Measurements from ENCODE around the gene PSMB7.
A peak's percentile ranks its signal among the peaks of the same experiment; 100 is the strongest.

Gene PSMB7

DNA sequence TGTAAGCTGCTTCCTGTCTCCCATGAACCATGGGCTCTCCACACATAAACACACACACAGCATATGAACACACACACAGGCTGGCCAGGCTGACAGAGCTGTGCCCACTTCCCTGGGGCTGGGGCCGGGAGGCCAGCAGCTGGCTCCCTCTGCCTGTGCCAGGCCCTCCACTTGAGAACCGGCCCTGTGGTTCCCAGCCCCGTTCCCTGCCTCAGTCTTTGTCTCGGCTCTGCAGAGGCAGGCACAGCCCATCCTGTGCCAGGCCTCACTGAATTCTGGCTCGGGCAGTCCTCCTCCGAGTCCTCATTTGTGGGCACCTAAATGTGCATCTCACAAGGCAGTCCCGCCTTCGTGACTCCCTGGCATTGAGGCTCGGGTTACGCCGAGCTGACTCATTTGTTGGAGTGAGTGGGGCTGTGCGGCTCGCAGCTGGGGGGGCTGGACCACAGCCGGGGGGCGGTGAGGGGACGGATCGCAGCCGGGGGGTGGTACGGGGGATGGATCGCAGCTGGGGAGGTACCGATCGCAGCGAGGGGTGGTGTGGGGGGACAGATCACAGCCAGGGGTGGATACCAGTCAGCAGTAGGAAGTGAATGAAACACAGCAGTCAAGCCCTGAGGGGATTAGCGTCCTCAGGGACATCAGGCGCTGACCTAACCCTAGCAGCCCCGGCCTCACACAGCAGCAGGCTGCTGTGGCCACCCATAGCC lies 72.3 kb downstream of the PSMB7 start (continued):
- TF ChIP-seq, protein P1, sequence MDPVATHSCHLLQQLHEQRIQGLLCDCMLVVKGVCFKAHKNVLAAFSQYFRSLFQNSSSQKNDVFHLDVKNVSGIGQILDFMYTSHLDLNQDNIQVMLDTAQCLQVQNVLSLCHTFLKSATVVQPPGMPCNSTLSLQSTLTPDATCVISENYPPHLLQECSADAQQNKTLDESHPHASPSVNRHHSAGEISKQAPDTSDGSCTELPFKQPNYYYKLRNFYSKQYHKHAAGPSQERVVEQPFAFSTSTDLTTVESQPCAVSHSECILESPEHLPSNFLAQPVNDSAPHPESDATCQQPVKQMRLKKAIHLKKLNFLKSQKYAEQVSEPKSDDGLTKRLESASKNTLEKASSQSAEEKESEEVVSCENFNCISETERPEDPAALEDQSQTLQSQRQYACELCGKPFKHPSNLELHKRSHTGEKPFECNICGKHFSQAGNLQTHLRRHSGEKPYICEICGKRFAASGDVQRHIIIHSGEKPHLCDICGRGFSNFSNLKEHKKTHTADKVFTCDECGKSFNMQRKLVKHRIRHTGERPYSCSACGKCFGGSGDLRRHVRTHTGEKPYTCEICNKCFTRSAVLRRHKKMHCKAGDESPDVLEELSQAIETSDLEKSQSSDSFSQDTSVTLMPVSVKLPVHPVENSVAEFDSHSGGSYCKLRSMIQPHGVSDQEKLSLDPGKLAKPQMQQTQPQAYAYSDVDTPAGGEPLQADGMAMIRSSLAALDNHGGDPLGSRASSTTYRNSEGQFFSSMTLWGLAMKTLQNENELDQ (tag by site-specific recombination; IDR thresholded peaks at IDR 0.05; ENCODE audit: low read depth): no peak
- TF ChIP-seq ZSCAN4 (tag by site-specific recombination; IDR thresholded peaks at IDR 0.05): no peak
- no peak for TF ChIP-seq ZNF132 (tag by site-specific recombination; IDR thresholded peaks at IDR 0.05; ENCODE audit: borderline replicate concordance)
- TF ChIP-seq ZNF404 (tag by site-specific recombination; IDR thresholded peaks at IDR 0.05): no peak
- TF ChIP-seq ZNF629 (tag by site-specific recombination; IDR thresholded peaks at IDR 0.05): no peak
- no peak for TF ChIP-seq MYNN (tag by site-specific recombination; IDR thresholded peaks at IDR 0.05; ENCODE audit: borderline replicate concordance)
- TF ChIP-seq ZNF157 (tag by site-specific recombination; IDR thresholded peaks at IDR 0.05): no peak
- no peak for TF ChIP-seq MZF1 (tag by site-specific recombination; IDR thresholded peaks at IDR 0.05; ENCODE audit: borderline replicate concordance)
- no peak for TF ChIP-seq SP3 (tag by site-specific recombination; IDR thresholded peaks at IDR 0.05)
- TF ChIP-seq BCL11A (tag by site-specific recombination; IDR thresholded peaks at IDR 0.05; ENCODE audit: low read depth): no peak
- no peak for TF ChIP-seq ZNF16 (tag by site-specific recombination; IDR thresholded peaks at IDR 0.05; ENCODE audit: low read depth)
- TF ChIP-seq, protein P2, sequence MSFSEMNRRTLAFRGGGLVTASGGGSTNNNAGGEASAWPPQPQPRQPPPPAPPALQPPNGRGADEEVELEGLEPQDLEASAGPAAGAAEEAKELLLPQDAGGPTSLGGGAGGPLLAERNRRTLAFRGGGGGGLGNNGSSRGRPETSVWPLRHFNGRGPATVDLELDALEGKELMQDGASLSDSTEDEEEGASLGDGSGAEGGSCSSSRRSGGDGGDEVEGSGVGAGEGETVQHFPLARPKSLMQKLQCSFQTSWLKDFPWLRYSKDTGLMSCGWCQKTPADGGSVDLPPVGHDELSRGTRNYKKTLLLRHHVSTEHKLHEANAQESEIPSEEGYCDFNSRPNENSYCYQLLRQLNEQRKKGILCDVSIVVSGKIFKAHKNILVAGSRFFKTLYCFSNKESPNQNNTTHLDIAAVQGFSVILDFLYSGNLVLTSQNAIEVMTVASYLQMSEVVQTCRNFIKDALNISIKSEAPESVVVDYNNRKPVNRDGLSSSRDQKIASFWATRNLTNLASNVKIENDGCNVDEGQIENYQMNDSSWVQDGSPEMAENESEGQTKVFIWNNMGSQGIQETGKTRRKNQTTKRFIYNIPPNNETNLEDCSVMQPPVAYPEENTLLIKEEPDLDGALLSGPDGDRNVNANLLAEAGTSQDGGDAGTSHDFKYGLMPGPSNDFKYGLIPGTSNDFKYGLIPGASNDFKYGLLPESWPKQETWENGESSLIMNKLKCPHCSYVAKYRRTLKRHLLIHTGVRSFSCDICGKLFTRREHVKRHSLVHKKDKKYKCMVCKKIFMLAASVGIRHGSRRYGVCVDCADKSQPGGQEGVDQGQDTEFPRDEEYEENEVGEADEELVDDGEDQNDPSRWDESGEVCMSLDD (tag by site-specific recombination; IDR thresholded peaks at IDR 0.05): no peak
- no peak for TF ChIP-seq ZNF175 (tag by site-specific recombination; IDR thresholded peaks at IDR 0.05)
- no peak for TF ChIP-seq ZNF266 (tag by site-specific recombination; IDR thresholded peaks at IDR 0.05; ENCODE audit: low read depth)
- TF ChIP-seq ZNF449 (tag by site-specific recombination; IDR thresholded peaks at IDR 0.05): 0 out of 2 replicates have a peak, but pooled peaks have one; percentile 35
- peak; percentile 75 for TF ChIP-seq ZNF398 (tag by site-specific recombination; IDR thresholded peaks at IDR 0.05)
- TF ChIP-seq ZNF621 (tag by site-specific recombination; IDR thresholded peaks at IDR 0.05): no peak
- peak; percentile 75 for TF ChIP-seq PATZ1 (tag by site-specific recombination; IDR thresholded peaks at IDR 0.05)
- 0 out of 2 replicates have a peak, but pooled peaks have one; percentile 22 for TF ChIP-seq ZXDB (tag by site-specific recombination; IDR thresholded peaks at IDR 0.05)
- TF ChIP-seq, protein P3, sequence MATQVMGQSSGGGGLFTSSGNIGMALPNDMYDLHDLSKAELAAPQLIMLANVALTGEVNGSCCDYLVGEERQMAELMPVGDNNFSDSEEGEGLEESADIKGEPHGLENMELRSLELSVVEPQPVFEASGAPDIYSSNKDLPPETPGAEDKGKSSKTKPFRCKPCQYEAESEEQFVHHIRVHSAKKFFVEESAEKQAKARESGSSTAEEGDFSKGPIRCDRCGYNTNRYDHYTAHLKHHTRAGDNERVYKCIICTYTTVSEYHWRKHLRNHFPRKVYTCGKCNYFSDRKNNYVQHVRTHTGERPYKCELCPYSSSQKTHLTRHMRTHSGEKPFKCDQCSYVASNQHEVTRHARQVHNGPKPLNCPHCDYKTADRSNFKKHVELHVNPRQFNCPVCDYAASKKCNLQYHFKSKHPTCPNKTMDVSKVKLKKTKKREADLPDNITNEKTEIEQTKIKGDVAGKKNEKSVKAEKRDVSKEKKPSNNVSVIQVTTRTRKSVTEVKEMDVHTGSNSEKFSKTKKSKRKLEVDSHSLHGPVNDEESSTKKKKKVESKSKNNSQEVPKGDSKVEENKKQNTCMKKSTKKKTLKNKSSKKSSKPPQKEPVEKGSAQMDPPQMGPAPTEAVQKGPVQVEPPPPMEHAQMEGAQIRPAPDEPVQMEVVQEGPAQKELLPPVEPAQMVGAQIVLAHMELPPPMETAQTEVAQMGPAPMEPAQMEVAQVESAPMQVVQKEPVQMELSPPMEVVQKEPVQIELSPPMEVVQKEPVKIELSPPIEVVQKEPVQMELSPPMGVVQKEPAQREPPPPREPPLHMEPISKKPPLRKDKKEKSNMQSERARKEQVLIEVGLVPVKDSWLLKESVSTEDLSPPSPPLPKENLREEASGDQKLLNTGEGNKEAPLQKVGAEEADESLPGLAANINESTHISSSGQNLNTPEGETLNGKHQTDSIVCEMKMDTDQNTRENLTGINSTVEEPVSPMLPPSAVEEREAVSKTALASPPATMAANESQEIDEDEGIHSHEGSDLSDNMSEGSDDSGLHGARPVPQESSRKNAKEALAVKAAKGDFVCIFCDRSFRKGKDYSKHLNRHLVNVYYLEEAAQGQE (tag by site-specific recombination; IDR thresholded peaks at IDR 0.05): no peak
- TF ChIP-seq ZBTB7A (tag by site-specific recombination; IDR thresholded peaks at IDR 0.05; ENCODE audit: low read depth): no peak; the same call in 1 of the 2 replicates
- TF ChIP-seq GLI2 (tag by site-specific recombination; IDR thresholded peaks at IDR 0.05; ENCODE audit: borderline replicate concordance, low read depth): no peak
- no peak for TF ChIP-seq KLF9 (tag by site-specific recombination; IDR thresholded peaks at IDR 0.05; ENCODE audit: low read depth)

All from HEK293 (cell line).